HG03045 (cell line): ENCODE data around the gene FEV.

ENCODE experiments used
- ATAC-seq: cut with Tn5 transposase; IDR thresholded peaks from one replicate; pipeline ENCODE4 v1.9.1; 2021; ENCODE audit warnings: mild to moderate bottlenecking, moderate library complexity; ENCODE audit not compliant: unreplicated experiment

FEV gene

DNA sequence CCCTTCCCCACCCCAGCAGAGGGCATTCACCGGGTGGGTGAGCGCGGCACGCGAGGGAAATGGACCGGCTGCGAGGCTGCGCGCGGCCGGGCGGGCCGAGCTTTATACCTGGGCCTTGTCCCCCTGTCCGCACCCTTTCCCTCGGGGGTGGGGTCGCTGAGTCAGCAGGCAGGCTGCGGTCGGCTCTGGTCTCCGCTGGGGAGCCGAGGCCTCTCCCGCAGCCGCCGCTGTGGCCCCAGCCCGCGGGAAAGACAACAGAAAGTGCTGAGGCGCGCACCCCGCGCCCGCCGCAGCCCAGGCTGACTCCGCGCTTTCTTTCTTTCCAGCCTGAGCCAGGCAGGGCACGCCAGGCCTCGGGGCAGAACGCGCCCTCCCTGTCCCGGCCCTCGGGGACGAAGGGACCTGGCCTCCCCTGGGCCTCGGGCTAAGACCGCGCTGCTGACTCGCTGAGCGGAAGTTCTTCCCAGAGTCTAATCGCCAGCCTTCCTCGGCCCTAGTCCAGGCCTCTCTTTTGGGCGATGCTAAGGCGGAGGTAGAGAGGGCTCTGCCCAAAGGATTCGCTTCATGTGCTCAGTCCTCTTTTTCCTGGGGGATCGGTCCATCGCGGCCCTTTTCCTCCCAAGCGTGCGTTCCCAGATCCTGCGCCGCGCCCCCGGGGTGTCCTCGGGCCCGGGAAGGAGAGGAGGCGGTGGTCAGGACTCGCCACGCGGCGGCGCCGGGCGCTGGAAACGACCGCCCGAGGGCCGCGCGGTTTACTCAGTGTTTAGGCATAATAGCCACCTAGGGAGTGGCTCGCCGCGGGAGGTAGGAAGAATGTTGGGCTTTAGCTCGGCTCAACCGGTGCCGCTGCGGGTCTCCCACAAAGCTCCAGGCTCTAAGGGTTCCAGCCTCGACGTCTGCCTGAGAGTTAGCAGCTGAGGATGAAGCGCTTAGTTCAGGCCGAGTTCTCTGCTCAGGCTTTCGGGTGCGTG is 8.6 kb upstream of the FEV start, which contains the start of gene CRYBA2:
Gene CRYBA2, minus strand, starts transcription at position 78 of the 971 bp plus-strand sequence. CDS start 246 bp downstream, outside the sequence.
- ATAC-seq = no peak

DNA sequence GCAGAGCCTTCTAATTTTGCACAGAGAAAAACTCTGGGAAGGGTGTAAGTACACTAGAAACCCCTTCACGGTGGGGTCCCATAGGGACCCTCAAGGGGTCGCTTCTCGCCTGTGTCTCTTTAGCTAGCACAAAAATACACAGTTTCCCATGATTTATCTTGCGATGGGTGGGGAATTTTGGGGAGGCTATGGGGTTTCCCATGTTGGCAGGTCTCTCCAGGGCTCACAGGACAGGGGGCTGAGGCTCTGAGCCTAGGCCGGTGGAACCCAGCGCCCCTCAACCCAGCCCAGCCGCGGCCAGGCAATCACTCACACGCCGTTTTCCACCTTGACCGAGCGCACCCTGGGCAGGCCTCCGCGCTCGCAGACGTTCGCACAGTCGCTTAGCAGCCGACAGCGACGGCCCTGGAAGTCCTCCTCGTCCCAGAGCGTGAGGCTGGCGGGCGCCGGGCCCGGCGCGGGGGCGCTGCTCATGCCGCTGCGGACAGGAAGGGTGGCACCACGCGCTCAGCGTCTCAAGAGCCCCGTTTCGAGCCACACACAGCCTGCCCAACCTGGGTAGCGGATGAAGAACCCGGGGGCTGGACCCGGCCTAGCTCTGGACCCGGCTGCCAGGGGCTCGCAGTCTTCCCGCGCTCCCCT is 7.8 kb upstream of the FEV start:
- ATAC-seq = no peak

DNA sequence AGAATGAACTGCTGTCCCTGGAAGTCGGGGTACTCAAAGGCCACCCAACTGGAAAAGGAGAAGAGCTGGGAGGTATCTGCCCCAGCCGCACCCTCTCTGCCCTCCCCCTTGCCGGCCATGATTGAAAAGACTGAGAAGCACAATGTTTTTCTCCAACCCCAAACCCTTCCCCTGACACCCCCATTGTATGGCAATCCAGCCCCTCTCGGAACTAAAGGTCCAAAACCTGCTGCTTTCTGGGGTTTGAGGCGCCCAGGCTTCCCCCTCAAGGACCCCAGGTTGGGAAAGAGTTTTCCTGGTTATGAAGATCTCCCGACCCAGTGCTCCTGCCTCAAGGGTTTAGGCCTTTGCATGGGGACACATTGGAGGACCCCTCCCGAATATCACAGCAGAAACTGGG is 7.2 kb upstream of the FEV start:
- ATAC-seq = no peak

DNA sequence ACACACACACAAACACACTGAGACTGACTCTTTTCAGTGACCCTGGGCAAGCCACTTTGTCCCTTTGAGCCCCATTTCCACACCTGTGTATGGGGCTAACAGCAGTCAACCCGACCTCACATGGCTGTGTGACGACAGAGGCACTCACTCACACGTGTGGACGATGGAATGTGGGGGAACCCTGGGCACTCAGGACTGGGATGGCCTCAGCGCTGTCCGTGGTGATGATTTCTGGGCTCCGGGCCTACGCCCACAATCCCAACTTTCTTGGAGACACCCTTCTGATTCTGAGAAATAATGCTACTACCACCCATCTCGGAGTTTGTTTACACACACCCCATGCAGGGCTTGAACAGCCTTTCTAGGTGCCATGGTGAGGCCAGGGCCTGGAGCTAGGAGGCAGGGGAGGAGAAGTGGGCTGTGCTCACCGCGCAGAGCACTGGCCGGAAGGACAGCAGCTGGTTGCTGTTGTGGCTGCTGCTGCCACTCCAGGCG is 6.7 kb upstream of the FEV start:
- no peak for ATAC-seq

DNA sequence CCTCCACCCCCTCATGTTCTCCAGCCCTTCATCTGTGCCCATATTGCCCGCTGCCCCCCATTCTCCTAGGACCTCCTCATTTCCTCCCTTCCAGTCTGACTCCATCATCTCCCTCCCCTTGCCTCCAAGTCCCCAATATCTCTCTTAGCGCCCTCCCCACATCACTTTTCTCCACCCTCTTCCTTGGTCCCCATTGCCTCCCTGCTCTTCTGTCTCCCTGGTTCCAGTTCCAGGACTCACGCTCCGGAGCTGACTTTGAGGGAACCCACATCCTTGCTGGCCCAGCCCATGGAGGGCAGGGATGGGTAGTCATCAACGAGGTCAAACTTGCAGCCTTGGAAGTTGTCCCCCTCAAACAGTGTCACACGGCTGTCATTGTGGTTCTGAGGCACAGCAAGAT is 5.6 kb upstream of the FEV start:
- ATAC-seq = no peak

DNA sequence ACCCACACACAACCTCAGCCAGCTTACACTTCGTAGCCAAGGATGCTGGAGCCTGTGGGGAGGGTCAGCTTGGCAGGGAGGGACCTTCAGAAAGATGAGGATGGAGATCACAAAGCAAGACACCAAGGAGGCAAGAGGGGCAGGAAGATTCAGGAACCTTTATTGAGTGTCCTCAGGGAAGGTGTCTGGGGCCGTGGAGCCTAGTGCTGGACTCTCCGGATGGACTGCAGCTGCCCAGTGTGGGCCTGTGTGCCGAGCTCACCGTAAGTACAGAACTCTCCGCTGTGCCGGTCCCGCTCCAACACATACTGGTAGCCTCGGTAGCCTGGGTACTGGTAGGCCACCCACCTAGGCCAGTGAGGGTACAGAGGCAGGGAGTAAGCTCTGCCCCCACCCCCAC is 5.1 kb upstream of the FEV start:
- ATAC-seq = no peak

DNA sequence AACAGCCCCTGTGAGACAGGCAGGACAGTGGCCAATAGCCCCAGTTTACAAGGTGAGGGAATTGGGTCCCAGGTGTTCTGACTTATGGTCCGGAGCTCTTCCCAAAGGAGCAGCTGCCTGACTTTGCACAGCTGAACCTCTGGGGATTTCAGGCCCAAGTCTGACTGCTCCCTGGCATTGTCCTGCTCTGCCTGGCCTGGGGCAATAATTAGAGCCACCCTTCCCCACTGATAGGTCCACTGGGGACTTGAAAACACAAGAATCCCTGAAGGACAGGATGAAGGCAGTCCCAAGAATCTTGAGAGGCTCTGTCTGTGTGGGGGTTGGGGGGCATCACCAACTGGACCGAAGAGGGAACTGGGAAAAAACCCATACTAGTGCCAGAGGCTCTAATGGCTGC is 3.7 kb upstream of the FEV start:
- no peak for ATAC-seq

DNA sequence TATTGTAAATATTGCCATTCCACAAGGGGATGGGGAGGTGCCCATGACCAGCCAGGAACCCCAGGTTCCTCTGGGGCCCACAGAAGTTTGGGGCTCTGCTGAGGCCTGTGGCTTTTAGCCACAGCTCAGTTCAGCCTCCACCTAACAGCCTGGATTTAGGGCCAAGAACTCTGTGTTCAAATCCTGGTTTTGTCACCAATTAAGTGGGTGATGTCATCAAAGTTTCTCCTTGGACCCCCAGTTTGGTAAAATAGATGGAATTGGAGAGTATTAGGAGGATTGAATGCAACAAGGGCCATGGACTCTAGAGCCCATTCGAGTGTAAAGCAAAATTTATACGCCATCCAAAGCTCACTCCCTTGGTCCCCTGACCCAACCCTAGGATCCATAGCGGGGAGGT is 3.2 kb upstream of the FEV start:
- no peak for ATAC-seq

DNA sequence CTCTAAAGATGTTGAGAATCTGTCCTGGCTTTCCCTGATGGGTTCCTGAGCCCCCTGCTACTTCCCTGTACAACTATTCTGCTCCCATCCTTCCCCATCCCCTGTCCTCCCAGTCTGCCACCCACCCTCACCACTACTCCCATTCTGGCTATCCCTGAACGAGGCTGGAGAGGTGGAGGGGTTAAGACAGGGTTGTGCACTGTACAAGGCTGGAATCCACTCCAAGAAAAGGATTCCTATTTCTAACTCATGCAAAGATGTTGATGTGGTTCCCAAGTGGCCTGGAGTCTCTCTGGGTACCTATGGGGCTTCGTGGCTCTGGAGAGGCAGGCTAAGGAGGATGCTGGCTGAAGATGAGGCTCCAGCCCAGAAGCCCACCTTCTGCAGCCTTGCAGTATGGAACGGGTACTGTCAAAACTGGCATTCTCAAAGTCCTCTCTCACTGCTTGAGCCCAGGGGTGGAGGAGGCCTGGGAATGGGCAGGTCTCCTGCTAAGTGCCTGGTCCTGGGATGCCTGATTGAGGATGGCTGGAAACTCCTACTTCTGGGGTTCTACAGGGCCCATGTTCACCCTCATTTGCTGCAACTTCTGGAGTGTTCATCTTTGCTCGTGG is 1.3 kb upstream of the FEV start:
- no peak for ATAC-seq

DNA sequence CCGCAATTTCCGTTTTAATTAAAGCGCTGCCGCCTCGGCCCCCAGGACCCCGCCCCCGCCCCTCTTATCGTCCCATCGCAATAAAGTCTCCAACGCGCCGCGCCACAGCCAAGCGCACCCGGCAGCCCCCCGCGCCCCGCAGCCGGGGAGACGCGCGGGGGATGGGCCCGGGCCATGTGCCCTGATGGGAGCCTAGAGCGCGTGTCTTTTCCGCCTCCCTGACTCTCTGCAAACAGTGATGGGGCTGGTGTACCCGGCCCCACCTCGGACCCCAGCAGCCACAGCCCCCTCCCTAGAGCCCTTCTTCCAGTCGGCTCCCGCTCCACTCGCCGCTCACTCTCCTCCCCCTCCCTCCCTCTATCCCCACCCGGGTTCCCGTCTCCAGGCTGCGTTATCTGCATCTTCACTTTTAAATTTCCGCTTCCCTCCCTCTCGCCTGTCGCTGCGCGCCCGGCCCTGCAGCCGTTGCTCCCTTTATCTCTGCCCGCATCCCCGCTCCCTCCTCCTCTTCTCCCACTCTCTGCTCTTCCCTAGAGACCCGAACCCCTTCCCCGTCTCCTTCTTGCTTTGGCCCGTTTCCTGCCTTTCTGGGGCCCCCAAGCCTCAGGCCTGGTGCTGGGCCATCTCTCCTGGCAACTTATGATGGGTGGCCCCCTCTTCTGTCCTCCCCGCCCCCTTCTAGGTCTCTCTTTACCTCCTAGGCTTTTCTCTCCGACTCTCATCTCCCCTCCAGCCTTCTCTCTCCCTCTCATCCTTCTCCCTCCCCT is 524 bp upstream of the FEV start:
- no peak for ATAC-seq

DNA sequence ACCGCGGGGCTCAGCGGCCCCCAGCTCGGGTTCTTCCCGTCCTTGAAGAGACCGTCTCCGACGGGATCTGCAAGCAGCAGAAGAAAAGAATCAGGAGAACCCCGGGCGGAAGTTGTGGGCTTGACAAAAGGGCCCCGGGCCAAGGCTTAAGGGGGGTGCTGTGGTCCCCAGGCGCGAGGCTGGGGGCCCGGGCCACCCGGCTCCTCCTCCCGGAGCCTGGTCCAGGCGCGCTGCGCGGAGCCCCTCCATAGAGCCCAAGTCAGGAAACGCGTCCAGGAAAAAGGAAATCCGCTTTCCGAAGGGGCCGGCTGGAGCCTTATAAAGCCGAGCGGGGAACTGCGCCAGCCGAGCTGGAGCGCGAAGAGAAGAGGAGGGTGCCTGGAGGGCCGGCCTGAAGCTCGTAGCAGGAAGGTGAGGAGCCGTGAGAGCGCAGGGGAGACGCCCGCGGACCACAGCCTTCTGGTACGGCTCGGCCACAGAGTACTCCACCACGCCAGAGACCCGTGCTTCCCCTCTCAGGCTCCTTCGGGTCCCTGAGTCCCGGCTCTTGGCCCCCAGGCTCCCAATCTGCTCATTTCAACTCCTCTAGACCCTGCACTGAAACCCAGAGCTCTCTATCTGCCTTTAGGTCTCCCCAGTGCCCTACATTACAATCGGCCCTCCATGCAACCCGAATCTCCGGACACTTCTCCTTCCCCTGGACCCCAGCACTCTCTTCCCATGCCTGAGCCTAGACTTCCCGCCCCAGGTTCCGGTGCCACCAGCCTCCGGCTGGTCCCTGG is 554 bp downstream of the FEV start:
- ATAC-seq = no peak

DNA sequence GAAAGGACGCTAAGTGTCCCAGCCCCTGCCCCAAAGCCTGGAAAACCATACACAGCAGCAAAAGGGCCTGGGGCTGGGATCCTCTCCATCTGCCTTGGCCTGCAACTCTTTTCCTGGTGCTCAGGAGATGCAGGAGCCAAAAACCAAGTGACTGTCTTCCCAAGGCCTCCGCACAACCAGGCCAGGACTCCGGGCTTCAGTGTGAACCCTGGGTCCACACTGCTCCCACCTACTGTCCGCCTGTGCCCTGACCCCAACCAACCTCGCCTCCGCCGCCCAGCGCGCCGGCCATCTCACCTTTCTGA is 1.1 kb downstream of the FEV start:
- ATAC-seq = no peak

DNA sequence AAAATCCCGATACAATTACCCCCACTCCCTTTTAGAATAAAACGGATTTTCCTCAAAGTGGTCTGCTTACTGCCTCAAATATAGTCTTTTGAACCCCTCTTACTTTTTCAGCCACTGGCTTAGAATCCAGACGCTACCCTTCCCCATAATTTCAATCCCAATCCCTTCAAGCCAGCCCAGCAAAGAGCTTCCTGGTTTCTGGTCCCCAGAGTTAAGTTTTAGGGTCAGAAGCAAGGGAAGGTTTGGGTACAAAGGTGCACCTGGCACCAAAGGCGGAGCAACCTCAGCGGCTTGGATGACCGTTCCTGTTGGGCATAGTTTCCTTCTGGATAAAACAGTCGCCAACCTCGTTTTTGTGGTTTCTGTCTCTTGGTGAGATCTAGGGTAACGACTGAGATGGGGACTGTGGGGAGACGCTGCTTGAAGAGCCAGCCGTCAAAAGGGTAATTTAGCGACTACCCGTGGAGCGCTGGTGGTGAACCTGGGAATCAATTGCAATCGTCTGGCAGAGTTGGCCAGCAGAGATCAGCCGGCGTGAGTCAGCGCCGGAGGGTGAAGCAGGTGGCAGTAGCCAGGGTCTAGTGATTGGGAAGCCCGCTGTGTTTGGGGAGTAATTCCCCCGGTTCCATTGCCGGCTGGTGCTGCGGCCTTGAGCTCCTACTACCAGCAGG is 1.6 kb downstream of the FEV start:
- ATAC-seq = no peak

DNA sequence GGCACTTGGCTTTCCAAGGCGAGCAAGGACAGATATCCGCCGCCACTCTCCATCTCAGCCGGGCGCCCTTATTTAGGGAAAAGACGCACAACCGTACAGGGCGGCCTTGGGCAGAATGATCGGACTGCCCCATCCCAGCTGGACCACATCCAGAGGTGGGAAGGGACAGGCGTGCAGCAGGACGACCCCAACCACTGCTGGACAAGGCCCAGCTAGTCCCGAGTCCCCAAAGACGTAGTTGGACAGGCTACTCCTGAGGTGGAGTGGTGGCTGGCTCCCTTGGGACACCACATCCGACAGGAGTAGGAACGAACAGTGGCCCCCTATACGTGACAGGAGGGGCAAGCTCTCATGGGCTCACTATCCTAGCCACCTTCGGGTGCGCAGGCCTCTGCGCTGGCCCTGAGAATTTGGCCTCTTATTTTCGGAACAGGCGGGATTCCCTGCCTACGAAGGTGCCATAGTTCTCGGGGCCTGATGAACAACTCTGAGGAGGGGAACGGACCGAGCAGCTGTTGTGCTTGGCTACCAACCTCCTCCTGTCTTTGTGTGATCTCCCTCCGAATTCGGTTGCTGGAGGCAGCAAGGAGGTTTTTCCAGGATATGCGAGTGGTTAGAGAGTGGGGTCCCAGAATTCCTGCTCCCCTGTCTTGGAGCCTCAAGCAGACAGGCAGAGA is 2.3 kb downstream of the FEV start:
- no peak for ATAC-seq

DNA sequence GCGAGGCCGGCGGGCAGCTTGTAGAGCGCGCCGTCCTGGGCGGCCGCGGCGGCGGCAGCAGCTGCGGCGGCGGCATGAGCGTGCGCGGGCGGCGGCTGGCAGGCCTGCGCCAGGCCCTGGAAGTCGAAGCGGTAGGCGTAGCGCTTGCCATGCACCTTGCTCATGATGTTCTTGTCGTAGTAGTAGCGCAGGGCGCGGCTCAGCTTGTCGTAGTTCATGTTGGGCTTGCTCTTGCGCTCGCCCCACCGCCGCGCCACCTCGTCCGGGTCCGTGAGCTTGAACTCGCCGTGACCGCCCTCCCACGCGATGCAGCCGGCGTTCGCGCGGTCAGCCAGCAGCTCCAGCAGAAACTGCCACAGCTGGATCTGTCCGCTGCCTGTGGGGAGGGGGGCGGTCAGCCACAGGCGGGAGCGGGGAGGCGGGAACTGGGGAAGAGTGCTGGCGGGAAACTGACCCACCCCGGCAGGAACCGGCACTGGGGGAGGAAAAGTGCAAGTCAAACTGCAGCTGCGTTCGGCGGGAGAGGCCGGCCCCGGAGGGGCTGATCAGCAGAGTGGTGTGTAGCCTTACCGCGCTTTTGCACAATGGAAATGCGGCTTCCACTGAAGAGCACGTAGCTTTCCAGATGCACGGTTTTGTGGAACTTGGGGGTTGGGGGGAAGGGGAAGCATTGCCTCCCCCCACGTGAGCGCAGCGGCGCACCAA is 3.0 kb downstream of the FEV start:
- ATAC-seq = no peak

DNA sequence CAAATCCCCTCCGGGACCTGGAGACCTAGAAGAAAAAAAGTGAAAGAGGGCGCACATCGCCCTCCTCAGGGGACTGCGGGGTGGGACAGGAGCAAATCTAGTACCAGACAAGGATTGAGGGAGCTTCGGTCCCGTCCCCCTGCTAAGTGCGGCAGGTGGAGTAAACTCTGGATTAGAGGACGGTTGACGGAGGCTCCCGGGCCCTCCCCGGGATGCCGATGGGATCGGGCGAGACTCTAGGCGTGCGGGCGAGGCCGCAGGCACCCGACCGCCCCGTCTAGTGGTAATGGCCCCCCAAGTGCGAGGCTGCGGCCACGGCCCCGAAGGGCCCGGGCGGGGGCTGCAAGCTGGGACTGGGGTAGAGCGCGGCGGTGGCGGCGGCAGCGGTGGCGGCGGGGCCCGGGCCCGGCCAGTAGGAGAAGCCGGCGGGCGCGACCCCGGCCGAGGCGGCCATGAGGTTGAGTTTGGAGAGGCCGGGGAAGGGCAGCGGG is 3.5 kb downstream of the FEV start:
- ATAC-seq = no peak

DNA sequence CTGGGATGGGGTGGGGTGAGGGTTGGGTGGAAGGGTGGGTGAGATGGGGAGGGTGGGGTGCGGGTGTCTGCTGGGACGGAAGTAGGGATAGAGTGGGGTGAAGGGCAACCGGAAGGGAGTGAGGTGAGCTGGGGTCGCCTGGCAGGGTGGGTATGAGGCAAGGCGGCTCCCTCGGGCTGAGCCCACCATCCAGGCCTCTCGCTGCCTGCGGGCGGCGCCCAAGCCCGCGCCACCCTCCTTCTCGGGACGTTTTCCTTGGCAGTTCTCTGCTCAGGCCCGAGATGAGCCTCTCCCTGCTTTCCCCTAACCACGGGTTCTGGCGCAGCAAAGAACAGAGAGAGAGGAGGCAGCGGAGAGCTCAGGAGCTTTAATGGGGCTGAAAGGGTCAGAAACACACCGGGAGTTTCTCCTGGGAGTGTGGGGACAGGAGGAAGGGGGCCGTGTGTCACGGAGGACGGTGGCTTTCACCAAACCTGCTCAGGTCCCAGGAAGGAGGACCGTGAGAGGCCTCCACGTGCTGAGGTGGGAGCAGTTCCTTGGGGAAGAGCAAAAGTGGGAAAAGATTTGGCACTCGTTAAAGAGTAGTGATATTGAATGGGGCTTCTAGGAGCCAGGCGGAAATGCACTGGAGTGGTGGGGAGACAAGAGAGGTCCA is 4.1 kb downstream of the FEV start:
- ATAC-seq = no peak
